Suppressor macrophage treated with lipopolysaccharide for 4 hours (primary cell): ENCODE data around the gene ZIC4.

Experiments used
- DNase-seq: peaks from one replicate; pipeline ENCODE4 v3.0.0-alpha.2; 2020

ZIC4 gene

DNA sequence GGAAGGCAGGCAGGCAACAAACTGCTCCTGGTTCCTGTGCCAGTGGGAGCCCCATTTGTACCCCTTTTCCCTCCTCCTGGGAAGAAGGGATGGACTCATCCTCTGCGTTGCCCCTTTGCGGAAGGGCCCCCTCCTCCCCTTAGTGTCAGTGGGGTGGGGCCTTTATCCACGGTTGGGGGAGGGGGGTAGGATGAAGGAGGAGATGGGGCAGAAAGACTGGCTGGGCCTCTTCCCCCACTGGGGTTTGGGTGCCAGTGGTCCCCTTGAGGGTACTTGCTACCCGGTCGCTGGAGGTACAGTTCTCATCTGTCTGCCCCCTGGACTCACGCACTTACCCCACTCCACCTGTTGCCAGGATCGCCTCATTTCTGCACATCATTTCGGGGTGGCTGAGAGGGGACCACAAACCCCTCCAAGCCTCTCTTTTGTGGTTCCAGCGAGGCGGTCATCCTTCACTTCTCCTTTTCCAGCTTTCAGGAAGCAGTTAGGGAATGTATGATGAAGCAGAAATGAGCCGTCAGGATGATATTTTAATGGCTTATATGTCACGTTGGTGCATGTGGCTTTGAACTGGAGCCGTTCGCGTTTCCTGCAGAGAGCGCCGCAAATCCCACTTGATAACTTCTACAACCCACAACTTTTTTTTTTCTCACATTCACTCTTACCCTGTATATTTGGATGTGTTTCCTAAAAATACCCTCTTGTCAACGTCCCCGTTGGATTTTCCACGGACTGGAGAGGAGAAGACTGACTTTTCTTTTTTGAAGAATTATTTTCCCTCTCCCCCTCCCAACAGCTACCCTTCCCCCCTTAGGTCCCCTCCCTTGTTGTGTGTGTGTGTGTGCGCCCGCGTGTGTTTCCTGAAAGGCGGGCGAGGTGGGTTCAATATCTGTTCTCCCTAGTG is at the start of gene ZIC4:
Gene ZIC4 (minus strand): TSS at position 516 of the 904 bp plus-strand sequence. CDS start 3,746 bp downstream, outside the sequence.
- no peak for DNase-seq

DNA sequence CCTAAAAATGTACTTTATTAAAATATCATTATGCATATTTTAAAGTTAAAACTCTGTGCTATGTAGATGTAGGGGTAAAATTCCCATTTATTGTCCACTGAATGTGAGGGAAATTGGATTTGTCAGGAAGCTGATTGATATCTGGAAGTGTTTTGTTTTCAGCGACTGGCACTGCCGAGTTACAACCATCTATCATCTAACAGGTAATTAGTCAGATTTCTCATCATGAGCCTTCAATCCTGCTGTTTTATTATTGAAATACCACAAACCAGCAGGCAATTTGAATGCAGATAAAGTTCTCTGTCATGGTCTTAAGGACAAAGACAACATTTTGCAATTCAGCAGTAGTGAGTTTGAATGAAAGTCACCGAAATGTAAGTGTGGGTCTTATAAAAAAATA is 43.3 kb upstream of the ZIC4 start:
- DNase-seq, result no peak

DNA sequence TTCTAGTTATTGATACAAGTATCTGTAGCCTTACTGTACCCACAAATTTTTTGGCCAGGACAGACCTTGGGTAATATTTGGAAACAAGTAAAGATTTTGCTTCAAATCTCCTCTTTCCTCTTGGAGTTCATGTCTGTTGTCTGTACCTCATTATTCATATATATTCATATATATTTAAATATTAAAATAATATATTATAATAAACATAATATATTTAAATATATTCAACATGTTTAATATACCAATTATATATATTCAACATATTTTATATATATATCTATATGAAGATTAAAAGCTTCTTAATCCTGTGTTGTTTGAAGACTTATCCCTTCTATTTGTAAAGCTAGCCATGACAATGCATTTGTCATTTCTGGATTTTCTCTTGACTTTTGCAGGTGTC is 40.9 kb upstream of the ZIC4 start:
- no peak for DNase-seq

DNA sequence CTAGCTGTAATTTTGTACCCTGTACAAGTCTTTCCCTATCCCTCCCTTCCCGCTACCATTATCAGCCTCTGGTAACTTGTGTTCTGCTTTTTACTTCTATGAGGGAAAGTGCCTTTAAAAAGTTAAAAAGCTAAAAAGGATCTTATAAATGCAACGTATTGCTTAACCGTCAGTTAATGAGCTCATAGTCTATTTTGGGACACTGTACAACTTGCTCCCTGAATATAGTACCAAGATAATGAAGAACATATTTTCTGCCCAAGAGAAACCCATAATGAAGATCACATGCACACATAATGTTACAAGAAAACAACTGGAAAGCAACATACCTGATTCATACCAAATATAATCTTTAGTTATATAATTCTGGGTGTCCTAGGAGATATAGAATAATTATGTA is 25.4 kb upstream of the ZIC4 start:
- DNase-seq, result no peak

DNA sequence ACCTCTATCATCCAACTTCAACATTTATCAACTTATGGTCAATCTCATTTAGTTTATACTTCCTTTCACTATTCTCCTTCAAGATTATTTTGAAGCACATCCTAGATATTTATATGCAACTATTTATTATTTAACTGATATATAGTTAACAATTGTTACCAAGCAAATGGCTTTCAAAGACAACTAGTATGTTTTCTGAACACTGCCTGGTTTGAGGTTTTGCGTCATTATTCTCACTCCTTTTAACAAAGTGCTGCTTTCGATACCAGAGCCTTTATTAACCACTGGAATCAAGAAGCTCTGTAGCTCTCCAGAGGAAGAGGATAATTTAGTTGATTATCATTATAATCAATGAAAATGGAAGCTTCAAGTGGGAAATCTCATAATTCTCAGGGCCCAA is 22.4 kb upstream of the ZIC4 start:
- no peak for DNase-seq

DNA sequence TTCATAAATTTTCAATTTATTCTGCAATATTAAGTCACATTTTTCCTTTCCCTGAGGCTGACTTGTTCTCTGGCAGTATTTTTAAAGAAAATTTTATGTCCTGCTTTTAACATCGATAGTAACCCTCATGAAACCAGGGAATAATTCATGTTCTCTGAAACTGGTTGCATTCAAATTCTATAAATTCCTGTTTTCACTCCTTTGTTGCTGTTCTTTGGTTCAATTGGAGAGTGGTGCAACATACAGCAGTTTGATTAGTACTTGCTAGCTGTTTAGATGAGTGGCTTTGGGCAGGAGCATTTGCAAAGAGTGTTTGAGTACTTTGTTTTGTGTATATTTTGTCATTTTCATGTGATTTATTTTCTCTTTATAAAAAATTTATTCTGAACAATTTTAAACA is 22.0 kb upstream of the ZIC4 start:
- no peak for DNase-seq

DNA sequence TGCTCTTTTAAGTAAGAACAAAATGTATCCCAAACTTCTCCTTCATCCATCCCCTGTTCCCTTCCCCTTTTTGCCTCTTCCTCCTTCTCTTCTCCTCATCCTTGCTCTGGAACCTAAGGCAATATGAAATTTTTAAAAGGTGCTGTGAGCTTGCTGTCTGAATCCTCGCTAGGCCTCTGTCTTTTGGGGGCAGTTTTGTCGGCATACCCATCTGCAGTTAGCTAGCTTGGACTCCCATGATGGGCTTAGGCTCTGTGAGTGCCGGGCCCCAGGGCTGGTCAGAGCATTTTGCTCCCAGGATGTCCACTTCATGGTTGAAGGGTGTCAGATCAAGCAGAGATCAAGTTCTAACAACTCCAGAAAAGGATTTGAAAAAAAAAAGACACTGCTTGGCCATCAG is 21.4 kb upstream of the ZIC4 start:
- no peak for DNase-seq

DNA sequence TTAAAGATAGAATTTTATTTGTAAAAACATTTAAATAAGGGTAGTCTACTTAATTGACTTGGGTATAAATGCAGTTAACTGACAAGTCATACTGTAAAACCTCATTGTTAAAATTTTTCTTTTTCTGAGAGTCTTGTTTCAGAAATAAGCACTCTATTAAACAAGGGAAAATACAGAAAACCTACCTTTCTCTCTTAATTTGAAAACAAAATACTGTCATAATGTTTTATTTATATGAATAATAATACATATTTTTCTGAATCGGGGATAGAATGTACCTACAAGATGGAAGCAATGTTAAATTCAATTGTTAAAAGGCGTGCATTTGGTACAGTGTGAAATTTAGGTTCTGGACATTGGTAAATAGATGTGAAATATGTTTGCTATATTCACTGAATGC is 20.6 kb upstream of the ZIC4 start:
- DNase-seq, result no peak

DNA sequence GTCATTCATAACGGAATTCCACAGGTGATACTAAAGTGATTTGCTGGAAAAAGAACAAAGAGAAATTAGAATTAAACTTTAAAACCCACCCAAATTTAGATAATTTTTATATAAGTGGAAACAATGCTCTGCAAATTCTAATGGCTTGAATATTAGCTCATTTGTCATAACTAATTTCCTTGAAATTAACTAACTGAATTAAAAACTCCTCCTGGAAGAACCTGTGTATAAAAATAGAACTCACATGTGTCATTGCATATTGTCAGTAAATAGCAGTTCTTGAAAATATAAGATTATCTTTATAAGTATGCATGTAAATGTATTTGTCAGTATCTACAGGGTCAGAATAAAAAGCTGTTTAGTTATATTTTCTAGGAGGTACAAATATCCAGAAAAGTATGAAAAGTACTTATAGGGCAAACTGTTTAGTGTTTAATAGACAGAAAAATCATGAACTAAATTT is 19.1 kb upstream of the ZIC4 start:
- DNase-seq, result no peak

DNA sequence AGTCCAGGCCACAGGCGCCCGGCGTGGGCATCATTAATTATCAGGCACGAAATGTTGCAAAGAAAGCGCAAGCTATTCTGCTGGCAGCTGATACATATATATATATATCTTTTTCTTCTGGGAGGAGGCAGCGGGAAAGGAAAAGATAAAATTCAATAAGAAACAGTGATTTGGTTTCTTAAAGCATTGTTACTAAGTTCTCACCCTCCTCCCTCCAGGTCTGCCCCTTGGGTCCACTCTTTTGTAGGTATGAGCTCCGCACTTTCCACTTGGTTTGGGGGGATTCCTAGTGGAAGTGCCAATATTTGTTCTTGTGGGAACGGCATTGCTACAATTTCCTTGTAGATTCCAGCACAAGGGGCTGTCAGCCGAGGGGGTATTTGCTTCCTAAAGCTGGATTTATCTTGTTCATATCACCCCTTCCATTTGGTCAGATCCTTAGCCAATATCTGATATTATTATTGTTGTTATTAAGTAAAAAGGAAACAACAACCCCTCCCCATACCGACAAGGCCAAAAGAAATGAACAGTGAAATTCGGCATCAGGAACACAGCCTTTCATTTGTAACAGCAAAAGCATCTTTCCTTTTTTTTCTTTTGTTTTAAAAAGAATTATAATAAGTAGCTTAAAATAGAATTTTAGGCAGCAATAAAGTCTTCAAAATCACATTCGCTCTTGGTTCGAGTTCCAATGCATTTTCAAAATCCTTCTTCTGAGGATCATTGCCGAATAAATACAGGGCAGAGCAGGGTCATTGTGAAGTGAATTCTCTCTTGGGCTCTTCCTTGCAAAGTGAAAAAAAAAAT is 18.4 kb upstream of the ZIC4 start:
- DNase-seq, result no peak

DNA sequence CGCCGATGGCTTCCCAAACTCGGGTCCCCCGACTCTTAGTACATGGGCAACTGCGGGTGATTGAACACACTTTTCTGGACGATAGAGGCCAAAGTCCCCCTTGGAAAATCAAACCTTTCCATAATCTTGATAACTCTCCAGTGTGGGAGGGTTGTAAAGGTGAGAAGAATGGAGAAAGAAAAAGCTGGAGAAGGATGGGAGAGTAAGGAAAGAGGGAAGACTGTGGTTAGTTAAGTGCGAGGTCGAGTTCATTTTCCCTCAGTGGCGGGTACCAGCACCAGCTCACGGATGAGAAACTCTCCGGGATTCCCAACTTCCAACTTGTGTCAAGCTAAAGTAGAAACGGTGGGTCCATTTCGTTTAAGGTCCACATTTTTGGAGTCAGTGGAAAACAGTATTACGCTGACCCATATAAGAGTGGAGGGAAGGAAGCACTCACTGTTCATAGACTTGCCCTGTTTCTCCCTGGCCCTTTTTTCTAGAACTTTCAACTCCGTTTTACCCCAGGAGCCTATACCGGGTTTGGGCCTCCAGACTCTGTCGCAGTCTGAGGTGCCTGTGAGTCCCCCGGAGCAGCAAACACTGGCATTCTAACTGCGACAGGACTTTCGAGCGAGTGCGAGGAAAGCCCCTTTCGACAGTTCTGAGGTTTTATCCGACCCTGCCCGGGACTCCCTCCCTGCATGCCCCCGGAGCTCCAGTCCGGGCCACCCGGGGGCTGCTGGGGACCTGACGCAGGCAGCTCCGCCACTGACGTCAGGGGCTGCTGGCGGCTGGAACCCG is 17.6 kb upstream of the ZIC4 start:
- DNase-seq, result no peak

DNA sequence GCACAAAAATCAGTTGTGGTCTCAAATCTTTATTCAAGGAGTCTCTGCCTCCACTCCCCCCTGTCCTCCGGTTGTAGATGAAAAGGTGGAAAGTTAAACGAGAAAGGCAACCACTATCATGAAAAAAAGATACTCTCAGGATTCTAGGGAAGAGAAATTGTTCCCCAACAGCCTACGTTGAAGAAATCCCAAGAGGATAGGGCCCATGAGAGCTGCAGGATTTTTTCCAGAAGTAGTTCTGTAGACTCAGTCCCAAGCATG is 17.1 kb upstream of the ZIC4 start:
- no peak for DNase-seq

DNA sequence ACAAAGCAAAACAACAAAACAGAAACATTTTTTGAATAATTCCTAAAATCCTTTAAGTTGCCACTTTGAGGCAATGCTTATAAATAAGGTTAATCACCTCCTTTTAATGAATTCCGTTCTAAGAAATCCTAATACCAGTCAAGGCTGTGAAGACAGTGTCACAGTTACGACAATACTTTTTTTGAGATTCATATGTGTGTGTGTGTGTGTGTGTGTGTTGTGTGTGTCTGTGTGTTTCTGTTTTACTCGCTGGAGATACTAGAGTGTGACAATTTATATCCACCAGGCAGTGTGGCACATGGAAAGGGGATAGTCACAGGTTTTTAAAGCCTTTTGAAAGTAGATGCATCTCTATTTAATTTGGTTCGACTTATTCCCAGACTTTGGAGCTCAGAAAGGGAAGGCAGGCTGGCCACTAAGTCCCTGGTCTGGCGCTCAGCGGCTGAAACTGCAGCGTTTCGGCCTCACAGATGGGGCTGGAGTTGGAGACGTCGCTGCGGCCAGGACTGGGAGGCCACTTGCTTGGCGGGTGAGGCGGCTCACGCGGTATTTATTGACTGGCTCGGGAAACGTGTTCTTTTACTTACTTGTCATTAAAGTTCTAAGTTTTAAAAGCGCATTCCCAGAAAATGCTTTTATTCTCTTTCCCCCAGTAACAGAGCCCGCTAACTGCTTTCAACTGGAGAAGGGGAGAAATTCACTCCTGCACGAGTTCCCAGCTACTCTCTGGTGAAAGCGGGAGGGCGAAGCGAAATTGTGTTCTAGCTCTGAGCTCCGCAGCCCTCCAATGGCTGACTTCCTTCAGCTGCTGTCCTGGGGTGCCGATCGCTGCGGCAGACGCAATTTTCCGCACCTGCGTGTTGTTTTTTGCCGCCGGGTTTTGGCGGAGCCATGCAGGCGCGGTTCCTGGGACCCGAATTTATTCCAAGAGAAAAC is 16.5 kb upstream of the ZIC4 start:
- no peak for DNase-seq

DNA sequence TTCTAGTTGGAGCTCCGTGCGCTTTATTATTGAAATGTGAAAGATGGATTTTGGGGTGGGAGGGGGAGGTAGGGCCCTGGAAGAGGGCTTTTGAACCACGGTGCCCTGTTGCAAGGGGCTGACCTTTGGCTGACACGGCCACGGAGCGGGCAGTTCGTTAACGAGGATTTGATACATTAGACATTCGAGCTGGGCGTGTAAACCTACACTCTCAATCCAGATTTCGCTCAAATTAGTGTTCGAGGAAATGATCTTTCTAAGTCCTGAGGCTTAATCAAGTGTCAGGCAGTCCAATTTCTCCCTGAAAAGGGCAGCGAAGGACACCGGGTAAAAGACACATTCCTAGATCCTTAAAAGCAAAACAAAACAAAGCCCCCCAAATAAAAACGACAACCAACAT is 15.9 kb upstream of the ZIC4 start:
- DNase-seq, result no peak

DNA sequence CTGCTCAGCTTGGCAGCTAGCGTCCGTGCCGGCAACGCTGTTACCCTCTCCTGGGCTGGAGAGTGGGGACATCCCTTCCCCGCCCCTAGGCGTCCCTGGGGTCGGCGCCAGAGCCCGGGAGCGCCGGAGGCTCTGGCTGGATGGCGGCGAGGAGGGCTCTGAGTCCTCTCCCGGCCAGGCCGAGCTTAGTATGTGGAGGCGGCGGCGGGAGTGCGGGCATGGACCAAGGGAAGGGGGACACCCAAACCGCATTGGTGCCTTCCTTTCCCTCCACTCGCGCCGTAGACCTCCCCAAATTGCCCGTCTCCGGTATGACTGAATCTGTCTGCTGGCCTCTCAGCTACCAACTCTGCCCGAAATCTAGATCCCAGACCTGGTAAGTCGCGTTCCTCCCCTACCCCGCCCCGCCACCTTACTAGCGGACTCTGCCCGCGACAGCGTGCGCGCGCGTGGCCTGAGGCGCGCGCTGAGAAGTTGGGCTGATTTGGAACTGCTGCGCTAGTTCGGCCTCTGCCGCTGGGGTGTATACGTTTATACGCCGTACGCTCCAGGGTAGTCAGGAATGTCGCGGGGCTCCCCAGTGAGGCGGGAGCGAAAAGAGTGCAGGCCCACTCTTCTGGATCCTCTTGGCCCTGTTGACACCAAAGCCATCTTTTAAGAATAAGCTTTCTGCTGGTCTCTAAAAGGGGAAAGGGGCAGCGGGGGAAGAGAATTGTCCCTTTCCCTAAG is 15.0 kb upstream of the ZIC4 start:
- DNase-seq, result no peak

DNA sequence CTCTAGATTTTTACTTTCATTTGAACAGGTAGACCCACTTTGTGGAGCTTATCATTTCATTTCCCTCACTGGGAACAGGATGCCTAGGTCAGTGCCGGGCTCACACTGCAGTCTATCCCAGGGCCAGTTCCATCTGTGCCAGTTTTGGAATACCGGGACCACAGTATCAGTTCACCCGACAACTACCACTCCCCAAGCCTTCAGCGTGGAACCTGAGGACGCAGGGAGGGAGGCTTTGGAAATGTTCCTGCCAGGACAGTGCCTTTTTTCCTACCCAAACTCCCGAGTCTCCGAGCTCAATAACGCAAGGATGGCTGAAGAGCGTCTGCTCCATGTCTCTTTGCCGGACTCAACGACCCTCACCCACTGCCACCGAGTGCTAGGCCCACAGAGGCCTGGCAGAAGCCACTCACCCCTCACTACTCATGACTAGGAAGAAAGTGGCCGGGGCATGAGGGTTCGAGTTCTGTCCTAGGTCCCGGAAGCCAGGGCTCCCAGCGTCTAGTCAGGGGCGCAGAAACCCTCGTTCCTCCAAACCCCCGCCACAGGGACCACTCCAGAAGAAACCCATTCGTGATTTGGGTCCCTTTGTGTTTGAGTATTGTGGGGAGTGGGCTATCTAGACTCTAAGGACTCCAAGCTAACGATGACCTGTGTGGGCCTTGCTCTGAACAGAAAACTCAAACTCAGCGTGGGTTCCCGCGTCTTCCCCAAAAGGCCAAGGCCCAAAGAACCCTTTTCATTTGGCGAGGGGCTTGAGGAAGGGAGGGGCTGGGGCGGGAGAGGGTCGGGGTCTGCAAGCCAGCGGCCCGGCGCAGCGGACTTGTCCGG is 14.2 kb upstream of the ZIC4 start:
- no peak for DNase-seq

DNA sequence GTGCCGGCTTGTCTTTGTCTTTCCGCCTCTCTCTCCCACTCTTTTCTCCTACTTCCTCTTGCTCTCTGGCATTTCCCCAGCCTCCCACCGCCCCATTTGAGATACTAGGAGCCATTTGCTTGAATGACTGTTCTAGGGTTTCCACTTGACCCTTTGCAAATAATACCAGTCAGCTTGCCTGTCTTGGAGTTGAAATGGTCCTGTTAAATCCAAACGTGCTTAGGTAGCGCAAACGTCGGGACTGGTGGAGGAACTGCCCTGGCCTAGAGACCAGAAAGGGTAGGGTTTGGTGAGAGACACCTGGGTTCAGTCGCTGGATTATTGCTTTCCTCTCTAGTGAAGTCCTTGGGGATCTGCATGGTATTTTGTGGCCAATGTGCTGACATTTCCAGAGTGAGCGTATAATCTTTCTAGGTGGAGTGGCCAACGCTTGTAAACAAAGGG is 13.5 kb upstream of the ZIC4 start:
- no peak for DNase-seq

DNA sequence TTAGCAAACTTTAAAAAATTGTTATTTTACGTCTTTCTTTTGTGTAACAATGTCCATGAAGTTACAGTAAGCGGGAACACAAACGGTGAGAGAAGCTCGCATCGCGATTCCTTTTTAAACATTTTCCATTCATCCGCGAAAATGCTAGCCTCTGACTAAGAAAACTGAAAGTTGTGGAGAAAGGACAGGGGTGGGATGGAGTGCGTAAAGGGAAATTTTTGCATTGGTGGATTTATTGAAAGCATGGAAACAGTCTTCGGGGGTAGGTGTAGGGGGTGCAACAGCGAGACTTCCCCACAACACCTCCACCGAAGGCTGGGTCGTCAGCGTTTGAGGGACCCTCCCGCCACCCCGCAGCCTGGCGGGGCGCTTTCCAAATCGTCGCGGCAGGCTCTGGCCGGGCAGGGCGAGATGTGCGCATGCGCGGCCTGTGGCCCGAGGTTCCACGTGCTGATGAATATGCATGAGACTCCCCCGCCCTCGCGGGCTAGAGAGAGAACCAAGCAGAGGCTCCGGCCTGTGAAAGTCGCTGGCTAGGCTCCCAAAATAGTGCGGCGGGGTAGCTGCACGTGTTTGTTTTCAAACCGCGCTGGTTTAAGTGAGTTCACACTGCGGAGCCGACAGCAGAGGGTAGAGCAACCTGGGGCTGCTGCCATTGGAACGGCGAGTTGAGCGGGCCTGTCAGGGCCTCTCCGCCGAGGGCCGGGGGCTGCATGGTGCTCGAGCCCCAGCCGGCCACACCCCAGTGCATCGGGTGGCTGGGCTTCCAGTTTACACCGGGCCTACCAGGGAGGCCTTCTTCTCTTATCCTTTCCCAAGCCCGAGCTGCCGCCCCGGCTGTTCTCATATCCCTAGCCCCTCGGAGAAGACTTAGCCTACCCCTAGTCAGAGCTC is 12.7 kb upstream of the ZIC4 start:
- DNase-seq, result no peak

DNA sequence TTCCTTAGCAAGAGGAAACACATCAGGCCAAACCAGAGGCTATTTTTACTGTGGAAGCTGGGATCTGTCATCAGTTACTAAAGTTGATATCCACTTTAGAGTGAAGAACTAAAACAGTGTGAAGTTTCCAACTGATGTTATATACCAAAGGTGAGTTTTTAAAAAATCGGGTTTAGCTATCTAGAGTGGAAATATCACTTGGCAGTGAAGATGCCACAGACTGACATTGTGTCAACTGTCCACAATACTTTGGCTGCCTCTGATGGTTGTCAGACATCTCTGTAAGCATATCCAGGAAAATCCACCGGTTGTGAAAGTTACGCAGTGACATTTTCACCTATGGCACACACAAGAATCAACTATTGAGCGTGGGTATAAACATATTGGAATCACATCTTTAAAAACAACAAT is 12.0 kb upstream of the ZIC4 start:
- DNase-seq, result no peak
